HCT116 (cell line): ENCODE measurements around the gene MAP3K2. TPM values are rescaled to one million over a fixed set of nuclear protein-coding genes. Genes with fewer than 3 reads are reported as not detected.

Source experiments
- ATAC-seq: fragments of 200-7000 bp; cut with Tn5 transposase; 2 replicates; pipeline ENCODE4 v1.9.1; 2020; ENCODE audit warnings: mild to moderate bottlenecking, moderate library complexity
- BruUV-seq: library from RNA; stranded (reverse); fragments of 400-500 nt; replicated peaks from 2 replicates; lab custom pipeline; 2021; lab: Mats Ljungman, UMichigan
- CTCF ChIA-PET: fragments of 300-600 bp; sonication (Branson Sonifier 250); formaldehyde crosslinking; loops from one replicate; lab custom pipeline; 2021; ENCODE audit warnings: antibody characterized with exemption; lab: Charles Lee
- POLR2A ChIA-PET: fragments of 300-600, 350-600 bp; sonication (Branson Sonifier 250); formaldehyde crosslinking; loops from one replicate; lab custom pipeline; 2021; ENCODE audit warnings: antibody characterized with exemption; lab: Charles Lee
- RAD21 ChIA-PET, 2 experiments: fragments of 300-600 bp; sonication (Branson Sonifier 250); formaldehyde crosslinking; loops; one replicate each; lab custom pipeline; 2023; ENCODE audit warnings: low total read pairs in 2 of 2; ENCODE audit not compliant: uncharacterized antibody in 2 of 2, unreplicated experiment in 2 of 2, low non-redundant PET in 1 of 2; lab: Charles Lee
- DNase-seq: peaks from one replicate; pipeline ENCODE4 v3.0.0-alpha.2; 2010; ENCODE audit warnings: low read depth, low spot score
- H2AFZ ChIP-seq: fragments of 200-600 bp; shearing (Covaris generic), sonication (generic); 2 replicates; pipeline ENCODE4 v1.6.1; 2017; ENCODE audit warnings: low read depth, mixed run types, mixed read lengths, antibody characterized with exemption, low read length; ENCODE audit not compliant: poor library complexity, severe bottlenecking
- H3K27ac ChIP-seq: 2 replicates; pipeline ENCODE4 v1.5.1; 2012; ENCODE audit warnings: low read depth, low read length
- H3K27me3 ChIP-seq: fragments of 200-600 bp; sonication (generic); 2 replicates; pipeline ENCODE4 v1.6.1; 2016; ENCODE audit warnings: mixed run types, low read length, mixed read lengths; ENCODE audit not compliant: insufficient read depth
- H3K36me3 ChIP-seq, 2 experiments: fragments of 200-500 bp in 1 of 2; fragments of 200-600 bp in 1 of 2; sonication (Bioruptor generic) in 1 of 2; sonication (generic) in 1 of 2; 2 replicates each; pipeline versions ENCODE4 v1.5.1 to v1.6.1; 2014 to 2016; ENCODE audit warnings: low read length in 2 of 2, inconsistent platforms in 1 of 2, mixed read lengths in 1 of 2, mixed run types in 1 of 2; ENCODE audit not compliant: insufficient read depth in 2 of 2, control insufficient read depth in 1 of 2
- H3K4me1 ChIP-seq, 2 experiments: fragments of 200-600 bp in 1 of 2; sonication (generic) in 1 of 2; 2 replicates each; pipeline versions ENCODE4 v1.5.1 to v1.6.1; 2012 to 2017; ENCODE audit warnings: low read length in 2 of 2, inconsistent platforms in 1 of 2, mild to moderate bottlenecking in 1 of 2, mixed read lengths in 1 of 2, mixed run types in 1 of 2, moderate library complexity in 1 of 2; ENCODE audit not compliant: insufficient read depth in 2 of 2, control insufficient read depth in 1 of 2
- H3K4me2 ChIP-seq: fragments of 200-600 bp; sonication (generic); 2 replicates; pipeline ENCODE4 v1.6.1; 2017; ENCODE audit warnings: mixed run types, low read length, mixed read lengths
- H3K4me3 ChIP-seq, 2 experiments: fragments of 200-600 bp in 1 of 2; sonication (generic) in 1 of 2; replicated peaks in 1 of 2; 2 replicates each; pipeline ENCODE4 v1.5.1; 2011 to 2016; ENCODE audit warnings: low read length in 2 of 2, control low read depth in 1 of 2, low read depth in 1 of 2, mild to moderate bottlenecking in 1 of 2, mixed read lengths in 1 of 2, mixed run types in 1 of 2
- H3K79me2 ChIP-seq: fragments of 200-600 bp; sonication (generic); 2 replicates; pipeline ENCODE4 v1.6.1; 2017; ENCODE audit warnings: mild to moderate bottlenecking, mixed run types, low read length, moderate library complexity, mixed read lengths; ENCODE audit not compliant: insufficient read depth
- H3K9ac ChIP-seq: fragments of 200-600 bp; sonication (generic); 2 replicates; pipeline ENCODE4 v1.6.1; 2016; ENCODE audit warnings: low read length, mixed read lengths
- H3K9me2 ChIP-seq: fragments of 200-600 bp; sonication (generic), shearing (Covaris generic); 2 replicates; pipeline ENCODE4 v1.6.1; 2017; ENCODE audit warnings: mixed run types, mild to moderate bottlenecking, moderate library complexity; ENCODE audit not compliant: insufficient read depth
- H3K9me3 ChIP-seq, 2 experiments: fragments of 200-500 bp in 1 of 2; fragments of 200-600 bp in 1 of 2; sonication (Bioruptor generic) in 1 of 2; sonication (generic) in 1 of 2; 2 replicates each; pipeline ENCODE4 v1.6.1; 2014 to 2017; ENCODE audit warnings: low read length in 2 of 2, mixed read lengths in 2 of 2, inconsistent platforms in 1 of 2, low read depth in 1 of 2, mild to moderate bottlenecking in 1 of 2, mixed run types in 1 of 2, moderate library complexity in 1 of 2; ENCODE audit not compliant: control insufficient read depth in 1 of 2, insufficient read depth in 1 of 2
- H4K20me1 ChIP-seq: fragments of 200-600 bp; sonication (generic), shearing (Covaris generic); 2 replicates; pipeline ENCODE4 v1.6.1; 2017; ENCODE audit warnings: mixed run types, mild to moderate bottlenecking, moderate library complexity; ENCODE audit not compliant: insufficient read depth
- CBX3 ChIP-seq: IDR thresholded peaks from 2 replicates; pipeline ENCODE4 v1.6.1; 2012; ENCODE audit warnings: low read depth
- CEBPB ChIP-seq: IDR thresholded peaks from 2 replicates; pipeline ENCODE4 v1.6.1; 2012; ENCODE audit warnings: low read depth
- EZH2 ChIP-seq: fragments of 200-600 bp; sonication (generic); IDR thresholded peaks from 2 replicates; pipeline ENCODE4 v1.6.1; 2017; ENCODE audit warnings: antibody characterized with exemption, mixed run types
- EZH2phosphoT487 ChIP-seq: fragments of 200-600 bp; IDR thresholded peaks from 2 replicates; pipeline ENCODE4 v1.6.1; 2018; ENCODE audit warnings: antibody characterized with exemption, borderline replicate concordance
- POLR2A ChIP-seq: IDR thresholded peaks from 2 replicates; pipeline ENCODE4 v1.7.0; 2011; ENCODE audit warnings: borderline replicate concordance; ENCODE audit not compliant: insufficient read depth, insufficient read length; ENCODE audit errors: extremely low read depth
- POLR2AphosphoS5 ChIP-seq: IDR thresholded peaks from 2 replicates; pipeline ENCODE4 v1.6.1; 2011; ENCODE audit warnings: mild to moderate bottlenecking, low read depth, low read length, moderate library complexity
- SIN3A ChIP-seq: IDR thresholded peaks from 2 replicates; pipeline ENCODE4 v1.6.1; 2012; ENCODE audit warnings: low read depth
- SRF ChIP-seq: IDR thresholded peaks from 2 replicates; pipeline ENCODE4 v1.6.1; 2012; ENCODE audit warnings: low read depth
- TCF7L2 ChIP-seq: IDR thresholded peaks from 2 replicates; pipeline ENCODE4 v1.7.0; 2011; ENCODE audit warnings: borderline replicate concordance, inconsistent platforms; ENCODE audit not compliant: insufficient read depth, insufficient read length; ENCODE audit errors: extremely low read depth
- YY1 ChIP-seq: IDR thresholded peaks from 2 replicates; pipeline ENCODE4 v1.6.1; 2011; ENCODE audit warnings: low read length, low read depth, moderate library complexity, mild to moderate bottlenecking; ENCODE audit not compliant: insufficient replicate concordance; ENCODE audit errors: extremely low read depth
- ZFX ChIP-seq: fragments of 450-650 bp; IDR thresholded peaks from 2 replicates; pipeline ENCODE4 v1.6.1; 2017
- ZNF274 ChIP-seq: fragments of 200-500 bp; sonication (Bioruptor generic); IDR thresholded peaks from 2 replicates; pipeline ENCODE4 v1.6.1; 2014; ENCODE audit warnings: mild to moderate bottlenecking, low read depth, low read length, inconsistent platforms
- intact Hi-C: fragments of 100-400 bp; cut with micrococcal nuclease; formaldehyde crosslinking; loops from 2 replicates; pipeline ENCODE4 v1.10.0; 2022
- total RNA-seq: library from RNA; stranded (reverse); gene quantifications from one replicate; pipeline ENCODE4 v1.2.1, GENCODE V29; 2021; ENCODE audit not compliant: unreplicated experiment
- TF ChIP-seq, protein P1 (sequence below): IDR thresholded peaks from 2 replicates; pipeline ENCODE4 v1.6.1; 2012
- TF ChIP-seq, protein P2 (sequence below): IDR thresholded peaks from 2 replicates; pipeline ENCODE4 v1.6.1; 2011; ENCODE audit warnings: mild to moderate bottlenecking, low read length, moderate library complexity; ENCODE audit not compliant: insufficient replicate concordance; ENCODE audit errors: extremely low read depth

Gene MAP3K2
- total RNA-seq, 1 experiment from 2014 or later, result 44.5 TPM

DNA sequence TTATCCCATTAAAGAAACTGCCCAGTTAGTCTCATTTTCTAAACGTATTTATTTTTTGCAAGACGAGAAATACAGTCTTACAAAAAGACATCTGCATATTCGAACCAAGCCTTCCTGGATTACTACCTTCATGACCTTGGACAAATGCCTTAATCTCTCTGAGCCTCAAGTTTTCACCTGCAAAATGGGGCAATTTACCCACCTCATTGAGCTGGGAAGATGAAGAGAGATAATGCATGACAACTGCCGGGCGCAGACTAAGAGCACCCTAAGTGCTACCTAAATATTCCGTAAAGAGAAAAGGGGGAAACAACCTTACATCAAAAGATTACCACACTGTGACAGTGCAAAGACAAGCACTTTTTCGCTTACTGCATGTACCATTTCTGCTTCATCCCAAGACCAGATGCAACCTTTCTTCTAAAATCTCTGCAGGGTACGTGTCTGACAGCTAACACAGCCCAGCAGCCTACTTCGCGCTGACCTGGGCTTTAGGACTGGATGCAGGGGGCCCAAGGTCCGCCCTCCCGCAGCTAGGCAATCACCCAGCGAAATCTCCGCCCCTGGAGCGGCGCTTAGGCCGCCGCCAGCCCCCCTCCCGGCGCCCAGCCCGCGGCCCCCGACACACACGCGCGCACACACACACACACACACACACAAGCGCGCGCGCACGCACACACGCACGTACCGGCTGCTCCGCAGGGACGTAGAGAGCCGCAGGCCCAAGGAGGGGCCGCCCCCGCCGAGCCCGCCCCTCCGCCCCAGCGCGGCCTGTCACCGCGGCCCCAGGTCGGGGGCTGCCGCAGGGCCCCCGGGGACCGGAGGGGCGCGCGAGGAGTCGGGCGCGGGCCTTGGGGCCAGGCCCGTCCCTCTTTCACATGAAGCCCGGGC is 766 bp downstream of the MAP3K2 start (continued):
- TF ChIP-seq YY1, result no peak
- no peak for TF ChIP-seq ZNF274
- TF ChIP-seq SRF, result no peak
- no peak; the same call in 1 of the 2 replicates for TF ChIP-seq POLR2AphosphoS5

DNA sequence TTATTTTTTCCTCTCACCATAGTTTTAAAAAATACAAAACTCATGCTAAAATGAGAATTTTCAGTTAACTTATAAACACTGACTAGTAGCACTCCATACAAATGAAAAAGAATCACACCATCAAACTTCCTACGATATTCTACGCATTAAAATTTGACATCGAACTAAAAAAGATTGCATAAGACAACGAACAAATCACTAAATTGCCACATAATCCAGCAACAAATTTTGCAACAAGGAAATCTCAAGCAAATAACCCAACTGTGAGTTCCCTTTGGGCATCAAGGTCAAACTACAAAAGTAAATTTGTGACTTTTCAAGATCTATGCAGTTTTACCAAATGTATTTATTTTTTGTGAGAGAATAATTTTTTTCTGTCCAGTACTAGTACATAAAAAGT is 1.5 kb downstream of the MAP3K2 start:
- Histone ChIP-seq H3K9me2 (no peaks in the 10 kb centered on the region), H3K4me1 (peaks cover 14 to 18% of the 10 kb centered on the region in 2 experiments), H3K9me3 (no peaks in the 10 kb centered on the region), H3K27ac (no peak overlapping the region), H3K36me3 (no peaks in the 10 kb centered on the region), H2AFZ (no peak overlapping the region), H3K9ac (peak overlapping the region; percentile 91; the same call in 1 of the 2 replicates), H3K4me2 (peak overlapping the region; percentile 97), H3K27me3 (no peaks in the 10 kb centered on the region), H3K79me2 (peaks cover 53% of the 10 kb centered on the region), H4K20me1 (no peaks in the 10 kb centered on the region), H3K4me3 (peak overlapping the region in 1 of 2 experiments; percentile 64; a peak in 2 of 4 replicates)
- ChIA-PET RAD21 (no interaction called here), POLR2A (no interaction called here), CTCF (interaction anchor here (1.0 kb wide), 1 partner anchor 15 kb away, joined by 3 read pairs; no protein-coding TSS in a partner anchor)
- intact Hi-C loops, result loop anchor here (5.0 kb wide), 1 partner anchor 324 kb away; no protein-coding TSS in a partner anchor
- ATAC-seq (no peak), DNase-seq (no peak)
- no TSS peak for BruUV-seq
- TF ChIP-seq EZH2, result no peak

DNA sequence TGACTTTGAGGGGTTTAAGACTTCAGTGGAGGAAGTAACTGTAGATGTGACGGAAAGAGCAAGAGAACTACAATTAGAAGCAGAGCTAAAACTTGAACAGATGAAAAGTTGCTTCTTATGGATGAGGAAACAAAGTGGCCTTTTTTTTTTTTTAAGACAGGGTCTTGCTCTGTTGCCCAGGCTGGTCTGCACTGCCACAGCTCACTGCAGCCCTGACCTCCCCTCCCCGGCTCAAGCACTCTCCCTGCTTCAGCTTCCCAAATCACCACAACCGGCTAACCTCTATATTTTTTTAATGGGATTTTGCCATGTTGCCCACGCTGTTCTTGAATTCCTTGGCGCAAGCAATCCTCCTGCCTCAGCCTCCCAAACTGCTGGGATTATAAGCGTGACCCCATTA is 3.2 kb downstream of the MAP3K2 start:
- Histone ChIP-seq H3K4me1 (peaks cover 14 to 18% of the 10 kb centered on the region in 2 experiments), H3K36me3 (no peaks in the 10 kb centered on the region), H3K4me3 (no peak overlapping the region), H3K4me2 (no peak overlapping the region), H3K27ac (no peak overlapping the region), H3K79me2 (peaks cover 63% of the 10 kb centered on the region), H4K20me1 (0 out of 2 replicates have a peak, but pooled peaks cover 9% of the 10 kb centered on the region), H3K9ac (no peak overlapping the region), H3K9me2 (no peaks in the 10 kb centered on the region), H3K9me3 (no peaks in the 10 kb centered on the region), H2AFZ (no peak overlapping the region), H3K27me3 (no peaks in the 10 kb centered on the region)
- TF ChIP-seq, protein P1, sequence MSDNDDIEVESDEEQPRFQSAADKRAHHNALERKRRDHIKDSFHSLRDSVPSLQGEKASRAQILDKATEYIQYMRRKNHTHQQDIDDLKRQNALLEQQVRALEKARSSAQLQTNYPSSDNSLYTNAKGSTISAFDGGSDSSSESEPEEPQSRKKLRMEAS, result no peak
- TF ChIP-seq EZH2phosphoT487 (no peak), SIN3A (no peak), CBX3 (no peak), CEBPB (no peak), POLR2A (no peak), YY1 (no peak), TCF7L2 (no peak), ZFX (no peak)
- TF ChIP-seq, protein P2, sequence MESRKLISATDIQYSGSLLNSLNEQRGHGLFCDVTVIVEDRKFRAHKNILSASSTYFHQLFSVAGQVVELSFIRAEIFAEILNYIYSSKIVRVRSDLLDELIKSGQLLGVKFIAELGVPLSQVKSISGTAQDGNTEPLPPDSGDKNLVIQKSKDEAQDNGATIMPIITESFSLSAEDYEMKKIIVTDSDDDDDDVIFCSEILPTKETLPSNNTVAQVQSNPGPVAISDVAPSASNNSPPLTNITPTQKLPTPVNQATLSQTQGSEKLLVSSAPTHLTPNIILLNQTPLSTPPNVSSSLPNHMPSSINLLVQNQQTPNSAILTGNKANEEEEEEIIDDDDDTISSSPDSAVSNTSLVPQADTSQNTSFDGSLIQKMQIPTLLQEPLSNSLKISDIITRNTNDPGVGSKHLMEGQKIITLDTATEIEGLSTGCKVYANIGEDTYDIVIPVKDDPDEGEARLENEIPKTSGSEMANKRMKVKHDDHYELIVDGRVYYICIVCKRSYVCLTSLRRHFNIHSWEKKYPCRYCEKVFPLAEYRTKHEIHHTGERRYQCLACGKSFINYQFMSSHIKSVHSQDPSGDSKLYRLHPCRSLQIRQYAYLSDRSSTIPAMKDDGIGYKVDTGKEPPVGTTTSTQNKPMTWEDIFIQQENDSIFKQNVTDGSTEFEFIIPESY, result no peak
- POLR2A ChIA-PET, result no interaction called here
- RAD21 ChIA-PET, result no interaction called here
- BruUV-seq, result no TSS peak
- ATAC-seq (no peak), DNase-seq (no peak)
- CTCF ChIA-PET, result no interaction called here
- intact Hi-C loops, result no loop called here
